Measurements from ENCODE around the gene SIVA1.
A peak's percentile ranks its signal among the peaks of the same experiment; 100 is the strongest.

Gene SIVA1

GRCh38 chr14:104786726-104787675 lies 34.1 kb downstream of the SIVA1 start:
- DNase-seq = no peak

GRCh38 chr14:104787736-104788135 lies 34.8 kb downstream of the SIVA1 start:
- DNase-seq = no peak

DNA sequence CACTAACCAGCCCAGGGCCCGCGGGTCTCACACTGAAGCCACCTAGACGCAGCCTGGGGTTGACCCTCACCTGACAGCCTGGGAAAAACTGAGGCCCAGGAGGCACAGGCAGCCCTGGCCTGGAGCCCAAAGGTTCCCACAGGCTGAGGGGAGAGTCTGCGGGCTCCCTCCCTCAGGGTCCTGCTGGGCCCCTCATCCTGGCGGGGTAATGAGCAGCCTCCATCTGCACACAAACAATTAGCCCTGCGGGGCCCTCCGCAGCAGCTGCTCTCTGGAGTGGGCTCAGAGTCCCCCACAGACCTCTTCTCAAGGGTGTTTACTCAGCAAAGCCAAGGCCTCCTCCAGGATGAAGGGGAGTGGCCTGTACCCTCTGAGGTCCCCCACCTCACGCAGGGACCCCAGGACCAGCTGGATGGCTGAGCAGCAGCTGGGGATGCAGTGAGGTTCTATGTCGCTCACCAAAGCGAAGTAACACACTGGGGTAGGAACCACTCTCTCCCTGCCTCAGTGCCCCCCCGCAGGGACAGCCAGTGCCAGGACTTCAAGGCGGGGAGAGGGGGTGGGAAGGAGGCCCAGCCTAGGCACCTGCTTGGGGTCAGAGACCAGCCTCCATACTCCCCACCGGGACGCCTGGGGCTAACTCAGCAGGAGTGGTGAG lies 35.3 kb downstream of the SIVA1 start:
- DNase-seq = no peak

DNA sequence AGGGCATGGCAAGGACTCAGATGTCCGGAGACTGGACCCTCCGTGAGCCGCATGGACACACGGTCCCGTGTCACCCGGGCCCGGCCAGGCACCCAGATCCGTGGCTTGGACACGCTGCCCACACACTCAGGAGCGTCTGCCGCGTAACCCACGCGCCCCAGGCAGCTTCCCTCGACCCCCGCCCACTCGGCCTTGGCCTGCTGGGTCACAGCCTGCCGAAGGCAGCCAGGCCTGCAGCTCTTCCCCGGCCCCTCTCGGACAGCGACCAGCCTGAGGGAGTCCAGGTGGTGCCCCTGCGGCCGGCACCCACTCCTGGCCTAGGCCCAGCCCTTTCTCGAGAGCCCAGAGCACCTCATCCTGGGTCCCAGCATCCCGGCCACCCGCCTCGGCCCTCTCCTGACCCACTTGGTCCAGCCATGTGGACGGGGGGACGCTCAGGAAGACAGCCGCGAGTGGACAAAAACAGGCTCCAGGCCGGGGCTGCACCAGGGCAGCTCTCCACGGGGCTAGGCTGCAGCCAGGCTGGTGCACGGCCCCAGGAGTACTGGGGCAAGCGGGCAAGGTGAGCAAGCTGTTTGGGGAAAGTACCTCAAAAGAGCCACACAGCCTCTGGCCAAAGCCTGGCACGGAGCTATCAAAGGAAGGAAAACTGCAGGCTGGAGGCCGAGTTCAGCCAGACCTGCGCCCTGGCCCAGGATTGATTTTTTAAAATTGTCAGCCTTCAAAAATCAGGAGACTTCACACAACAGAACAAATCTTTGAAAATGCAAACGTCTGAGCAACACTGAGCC lies 36.1 kb downstream of the SIVA1 start:
- DNase-seq = no peak

DNA sequence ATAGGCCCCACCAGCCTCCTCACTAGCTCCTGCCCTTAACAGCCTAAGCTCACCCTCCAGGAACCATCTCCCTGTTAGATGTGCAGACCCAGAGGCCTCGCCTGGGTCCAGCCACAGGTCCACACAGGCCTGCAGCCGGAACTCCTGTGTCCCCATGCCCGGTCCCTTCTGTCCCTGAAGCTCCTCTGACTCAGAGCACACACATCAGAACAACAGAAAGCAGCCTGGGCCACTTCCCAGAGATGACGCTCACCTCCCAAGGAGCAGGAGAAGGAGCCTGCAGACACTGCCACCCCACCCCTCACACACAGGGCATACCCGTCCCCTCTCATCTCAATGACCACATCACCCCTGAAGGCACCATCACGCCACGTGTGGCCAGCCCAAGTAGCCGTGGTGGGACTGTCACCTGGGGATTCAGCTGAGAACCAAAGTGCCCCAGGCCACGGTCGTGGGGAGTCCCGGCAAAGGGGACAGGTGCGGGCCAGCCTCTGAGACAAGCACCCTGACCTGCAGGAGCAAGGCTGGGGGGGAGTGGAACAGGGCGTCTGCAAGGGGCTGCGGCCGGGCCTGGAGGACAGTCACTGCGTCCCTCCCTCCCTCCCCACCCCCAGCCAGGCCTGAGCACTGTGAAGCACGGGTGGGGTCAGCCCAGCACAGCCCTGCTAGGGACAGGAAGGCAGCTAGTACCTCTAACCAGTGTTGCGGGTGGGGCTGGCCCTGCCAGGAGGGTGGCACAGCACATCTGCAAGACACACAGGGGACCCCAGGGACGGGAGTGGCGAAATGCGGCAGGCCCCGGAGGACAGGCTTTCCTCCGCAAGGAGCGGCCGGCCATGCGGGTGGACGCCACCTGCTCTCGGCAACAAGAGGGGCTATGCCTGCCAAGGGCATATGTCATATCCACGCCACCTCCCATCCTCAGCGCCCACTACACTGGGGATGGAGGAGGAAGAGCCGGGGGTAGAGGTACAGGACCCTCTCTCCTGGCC lies 37.1 kb downstream of the SIVA1 start:
- no peak for DNase-seq

DNA sequence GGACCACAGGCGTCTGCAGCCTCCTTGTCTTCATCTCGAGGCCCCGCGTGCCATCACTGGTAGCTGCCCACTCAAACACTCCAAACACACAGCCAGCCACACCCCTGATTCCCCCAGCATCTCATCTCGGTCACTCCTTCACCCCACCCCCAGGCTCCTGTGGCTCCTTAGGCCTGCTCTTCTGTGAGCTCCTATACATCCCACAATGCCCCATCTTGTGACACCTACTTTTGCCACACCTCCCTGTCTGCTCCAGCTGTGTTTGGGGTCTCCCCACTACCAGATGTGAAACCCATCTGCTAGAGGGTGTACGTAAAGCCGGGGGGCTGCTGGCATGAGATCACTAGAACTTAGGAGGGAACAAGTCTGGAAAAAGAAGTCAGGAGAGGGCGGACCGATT lies 38.5 kb downstream of the SIVA1 start:
- DNase-seq = no peak

GRCh38 chr14:104792101-104792884 lies 39.3 kb downstream of the SIVA1 start:
- no peak for DNase-seq

- DNase-seq = no peak
Measured at GRCh38 chr14:104792945-104793702, 40.2 kb downstream of the SIVA1 start.

GRCh38 chr14:104793703-104793959 lies 40.7 kb downstream of the SIVA1 start:
- DNase-seq = no peak

DNA sequence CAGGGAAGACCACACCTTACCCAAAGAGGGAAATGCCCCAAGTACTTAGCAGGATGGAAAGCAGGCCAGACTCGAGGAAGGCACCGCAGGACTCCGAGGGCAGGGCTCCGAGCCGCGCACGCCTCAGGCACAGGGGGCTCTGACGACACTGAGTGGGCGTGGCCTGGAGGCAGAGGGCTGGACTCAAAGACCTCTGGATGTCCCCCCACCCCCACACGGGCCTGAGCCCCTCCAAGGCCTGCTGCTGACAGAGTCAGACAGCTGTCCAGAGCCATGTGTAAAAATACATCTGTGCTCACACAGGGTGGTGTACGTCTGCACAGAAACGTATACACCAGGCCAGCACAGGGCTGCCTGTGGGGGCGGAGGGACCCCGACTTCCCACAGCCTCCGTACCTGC lies 41.2 kb downstream of the SIVA1 start:
- DNase-seq = peak; percentile 74

DNA sequence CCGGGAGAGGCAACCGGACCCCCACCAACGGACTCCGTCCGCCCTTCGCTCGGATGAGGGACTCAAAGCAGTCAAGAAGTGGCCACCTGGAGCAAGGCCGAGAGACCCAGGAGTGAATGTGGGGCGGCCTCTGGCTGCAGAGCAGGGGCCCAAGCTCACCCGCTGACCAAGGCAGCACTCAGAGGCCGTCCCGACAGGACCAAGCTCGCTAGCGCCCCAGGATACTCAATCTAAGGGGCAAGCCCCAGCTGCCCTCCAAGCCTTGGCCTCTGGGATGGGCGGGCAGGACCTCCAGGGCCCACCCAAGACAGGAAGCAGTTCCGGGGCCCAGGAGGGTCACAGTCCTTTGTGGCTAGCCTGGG lies 41.7 kb downstream of the SIVA1 start:
- DNase-seq = no peak

DNA sequence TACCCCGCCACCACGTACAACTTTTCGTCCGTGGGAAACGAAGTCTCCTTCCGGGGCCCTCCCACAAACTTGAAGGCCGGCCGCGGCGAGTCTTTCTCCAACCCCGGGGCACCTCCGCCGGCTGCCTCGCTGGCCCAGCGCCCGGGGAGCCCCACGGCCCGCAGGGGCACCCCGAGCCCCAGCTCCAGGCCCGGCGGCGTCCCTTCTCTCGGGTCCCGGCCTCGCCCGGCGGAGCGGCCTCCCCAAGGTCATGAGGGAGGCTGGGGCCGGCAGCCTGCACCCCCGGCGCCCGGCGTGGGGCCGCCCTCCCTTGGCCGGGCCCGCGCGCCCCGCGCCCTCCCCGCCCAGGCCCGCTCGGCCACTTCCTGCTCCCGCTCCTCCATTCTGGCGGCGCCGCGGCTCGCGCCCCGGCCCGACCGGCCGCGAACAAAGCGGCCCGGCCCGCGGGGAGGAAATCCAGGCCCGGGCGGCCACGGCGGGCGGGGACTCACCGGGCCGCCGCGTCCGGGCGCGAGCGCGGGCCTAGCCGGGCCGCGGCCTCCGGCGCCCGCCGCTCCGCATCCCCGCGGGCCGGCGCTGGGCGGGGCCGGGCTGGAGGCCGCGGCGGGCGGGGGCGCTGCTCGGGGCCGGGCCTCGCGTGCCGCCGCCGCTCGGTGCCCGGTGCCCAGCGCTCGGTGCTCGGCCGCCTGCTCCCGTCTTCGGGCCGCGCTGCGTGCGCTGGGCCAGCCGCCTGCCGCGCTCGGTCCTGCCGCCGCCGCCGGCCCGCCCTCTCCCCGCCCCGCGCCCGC lies 42.2 kb downstream of the SIVA1 start, which contains the start of gene AKT1:
AKT1 (minus strand) TSS at position 756 of the 788 bp plus-strand sequence. CDS start 3,105 bp downstream, outside the sequence.
- peak; percentile 47 for DNase-seq

DNA sequence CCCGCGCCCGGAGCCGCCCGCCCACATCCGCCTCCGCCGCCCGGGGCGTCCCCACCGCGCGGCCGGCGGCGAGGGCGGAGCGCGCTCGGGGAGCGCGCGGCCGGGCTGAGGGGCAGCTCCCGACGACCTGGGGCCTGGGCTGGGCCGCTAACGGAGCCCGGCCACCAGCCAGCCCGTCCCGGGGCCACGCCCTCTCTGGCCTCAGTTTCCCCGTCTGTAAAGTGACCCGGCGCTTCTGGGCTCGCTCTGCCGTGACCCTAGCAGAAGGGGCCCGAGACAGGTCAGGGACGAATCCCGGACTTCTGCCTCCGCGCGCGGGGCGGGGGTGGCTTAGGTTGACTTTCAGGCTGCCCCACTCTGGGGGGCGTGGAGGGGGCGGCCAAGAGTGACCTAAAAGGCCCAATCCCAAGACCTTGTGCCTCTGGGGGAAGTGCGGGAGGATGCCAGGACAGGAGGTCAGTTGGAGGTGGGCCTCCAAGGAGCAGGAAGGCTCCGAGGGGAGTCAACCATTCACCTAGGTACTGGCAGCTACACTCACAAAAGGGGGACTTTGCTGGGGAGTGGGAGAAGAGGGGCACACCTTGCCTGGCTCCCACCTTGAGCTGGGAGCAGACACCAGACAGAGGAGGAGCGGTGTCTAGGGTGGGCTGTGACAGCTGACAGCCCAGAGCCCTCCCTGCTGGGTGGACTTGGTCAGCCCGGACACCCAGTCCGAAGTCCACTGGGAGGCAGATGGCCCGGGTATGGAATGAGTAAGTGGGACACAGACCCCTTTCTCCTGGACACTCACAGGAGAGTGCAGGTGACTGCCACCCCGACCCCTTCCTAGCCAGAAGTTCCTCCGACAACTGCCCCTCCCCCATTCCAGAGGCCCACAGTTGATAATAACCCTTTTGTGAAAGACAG lies 43.1 kb downstream of the SIVA1 start:
- peak; percentile 73 for DNase-seq

GRCh38 chr14:104796687-104797081 lies 43.7 kb downstream of the SIVA1 start:
- DNase-seq = no peak

GRCh38 chr14:104797115-104798044 lies 44.4 kb downstream of the SIVA1 start:
- DNase-seq = no peak

DNA sequence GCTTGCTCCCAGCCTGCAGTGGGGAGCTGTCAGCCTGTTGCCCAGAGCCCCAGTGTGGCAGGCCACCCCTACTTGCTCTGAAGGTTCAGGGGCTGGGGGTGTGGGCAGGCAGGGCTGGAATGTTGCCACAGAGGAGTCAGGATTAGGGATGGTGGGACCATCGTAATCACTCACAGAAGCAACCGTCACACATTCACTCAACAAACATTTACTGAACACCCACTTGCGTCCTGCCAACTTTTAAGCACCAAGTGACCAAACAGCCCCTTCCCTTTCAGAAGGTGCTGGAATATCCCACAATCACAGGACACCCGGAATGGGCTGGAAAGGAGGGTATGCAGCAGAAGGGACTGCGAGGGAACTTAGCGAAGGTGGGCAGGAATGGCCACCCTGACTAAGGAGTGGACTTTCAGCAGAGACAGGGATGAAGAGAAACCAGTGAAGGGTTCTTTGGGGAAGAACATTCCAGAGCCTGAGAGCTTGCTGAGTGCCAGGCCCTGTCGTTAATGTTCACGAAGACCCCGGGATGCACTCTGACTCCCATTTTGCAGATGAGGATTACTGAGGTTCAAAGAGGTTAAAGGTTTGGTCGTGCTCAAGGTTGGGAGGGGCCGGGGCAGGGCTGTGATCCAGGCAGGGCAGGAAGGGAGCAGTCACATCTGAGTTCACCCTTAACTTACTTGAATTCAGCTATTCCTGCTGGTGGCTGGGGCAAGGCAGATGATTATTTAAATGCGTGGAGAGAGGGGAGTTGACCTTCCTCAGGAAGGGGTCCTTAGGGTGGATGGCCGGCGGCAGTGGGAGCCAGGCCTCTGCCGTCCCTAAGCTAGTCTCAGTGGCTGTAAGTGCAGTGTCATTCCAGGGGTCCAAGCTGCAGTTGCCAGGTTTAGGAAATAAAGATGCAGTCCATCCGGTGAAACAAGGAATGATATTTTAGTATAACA lies 45.6 kb downstream of the SIVA1 start:
- DNase-seq = no peak

Measured in stimulated activated CD4-positive, alpha-beta T cell treated with anti-CD3 and anti-CD28 coated beads, Interleukin-15, amount 100 ng/mL, for 24 hours (primary cell).